Stimulated activated CD4-positive, alpha-beta T cell treated with anti-CD3 and anti-CD28 coated beads, Interleukin-1b, Interleukin-23, amount 100 ng/mL, for 1 hour (primary cell): Measurements from ENCODE around the gene PGAM5.

ENCODE experiments used
- DNase-seq, 2 donors: peaks; one replicate each; pipeline ENCODE4 v3.0.0-alpha.2; 2020; ENCODE audit warnings: low read depth in 2 of 2

The PGAM5 gene

GRCh38 chr12:132720606-132721345 lies 10.1 kb downstream of the PGAM5 start:
- no peak for DNase-seq

- no peak for DNase-seq
These were observed 12.5 kb downstream of the PGAM5 start for GRCh38 chr12:132723015-132723763.

- DNase-seq: no peak
These were observed 13.1 kb downstream of the PGAM5 start for GRCh38 chr12:132723764-132724140.

GRCh38 chr12:132724506-132725241 lies 14.0 kb downstream of the PGAM5 start:
- no peak for DNase-seq

GRCh38 chr12:132726386-132726785 lies 15.7 kb downstream of the PGAM5 start:
- no peak for DNase-seq

GRCh38 chr12:132727091-132727794 lies 16.6 kb downstream of the PGAM5 start:
- no peak for DNase-seq

- DNase-seq: no peak
These were observed 17.9 kb downstream of the PGAM5 start for GRCh38 chr12:132728502-132728901.

GRCh38 chr12:132729541-132730320 lies 19.1 kb downstream of the PGAM5 start:
- no peak for DNase-seq

GRCh38 chr12:132730353-132730752 lies 19.7 kb downstream of the PGAM5 start:
- DNase-seq: no peak

GRCh38 chr12:132731574-132731973 lies 20.9 kb downstream of the PGAM5 start:
- no peak for DNase-seq

GRCh38 chr12:132734206-132734605 lies 23.6 kb downstream of the PGAM5 start:
- DNase-seq: no peak

GRCh38 chr12:132735496-132735895 lies 24.9 kb downstream of the PGAM5 start:
- DNase-seq: no peak

- DNase-seq: no peak
These were observed 25.7 kb downstream of the PGAM5 start for GRCh38 chr12:132736378-132736777.

GRCh38 chr12:132736913-132737312 lies 26.3 kb downstream of the PGAM5 start:
- DNase-seq: no peak

- no peak for DNase-seq
These were observed 29.1 kb downstream of the PGAM5 start for GRCh38 chr12:132739600-132740312.

GRCh38 chr12:132740313-132740646 lies 29.6 kb downstream of the PGAM5 start:
- DNase-seq: no peak

GRCh38 chr12:132740652-132741051 lies 30.0 kb downstream of the PGAM5 start:
- DNase-seq: no peak

- DNase-seq: no peak
These were observed 31.0 kb downstream of the PGAM5 start for GRCh38 chr12:132741620-132742019.

- DNase-seq: no peak
These were observed 33.2 kb downstream of the PGAM5 start for GRCh38 chr12:132743831-132744230.

- no peak for DNase-seq
These were observed 36.0 kb downstream of the PGAM5 start for GRCh38 chr12:132746613-132747012.

GRCh38 chr12:132747395-132747794 lies 36.8 kb downstream of the PGAM5 start:
- no peak for DNase-seq
